Stimulated activated CD8-positive, alpha-beta memory T cell treated with anti-CD3 and anti-CD28 coated beads, Interleukin-2, amount 100 ng/mL, for 1 hour (primary cell): ENCODE measurements around the gene HMGB1.
A peak's percentile ranks its signal among the peaks of the same experiment; 100 is the strongest.

Experiments used
- DNase-seq, 2 donors: peaks; one replicate each; pipeline ENCODE4 v3.0.0-alpha.2; 2020; ENCODE audit warnings: low read depth in 2 of 2

The HMGB1 gene

GRCh38 chr13:30465593-30466357 is at the start of gene HMGB1:
Gene HMGB1, minus strand, starts transcription at chr13:30465936. Its CDS starts 2,256 bp downstream, at chr13:30463680.
- peak; percentile 90 to 93 for DNase-seq

- DNase-seq: no peak
Measured at GRCh38 chr13:30510811-30511371, 45.2 kb upstream of the HMGB1 start.

GRCh38 chr13:30510091-30510490 is 44.4 kb upstream of the HMGB1 start:
- no peak for DNase-seq

GRCh38 chr13:30509254-30510050 is 43.7 kb upstream of the HMGB1 start:
- no peak for DNase-seq

GRCh38 chr13:30504081-30504480 is 38.3 kb upstream of the HMGB1 start:
- DNase-seq: no peak

DNA sequence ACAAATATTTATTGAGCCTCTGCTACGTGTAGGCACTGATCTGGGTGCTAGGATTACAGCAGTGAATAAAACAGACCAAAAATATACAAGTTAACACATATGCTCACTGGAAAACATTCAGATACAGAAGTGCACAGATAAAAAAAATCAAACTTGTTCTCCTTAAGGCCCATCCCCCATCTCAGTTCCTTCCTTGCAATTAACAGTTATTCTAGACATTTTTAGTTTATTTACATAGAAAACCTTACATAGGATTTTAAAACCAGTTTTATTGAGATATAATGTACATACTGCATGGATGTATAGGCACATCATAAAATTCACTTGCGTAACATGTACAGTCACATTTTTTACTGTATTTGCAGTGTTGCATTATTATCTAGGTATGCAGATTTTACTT is 36.5 kb upstream of the HMGB1 start:
- no peak for DNase-seq

- no peak for DNase-seq
Measured at GRCh38 chr13:30499338-30499737, 33.6 kb upstream of the HMGB1 start.

DNA sequence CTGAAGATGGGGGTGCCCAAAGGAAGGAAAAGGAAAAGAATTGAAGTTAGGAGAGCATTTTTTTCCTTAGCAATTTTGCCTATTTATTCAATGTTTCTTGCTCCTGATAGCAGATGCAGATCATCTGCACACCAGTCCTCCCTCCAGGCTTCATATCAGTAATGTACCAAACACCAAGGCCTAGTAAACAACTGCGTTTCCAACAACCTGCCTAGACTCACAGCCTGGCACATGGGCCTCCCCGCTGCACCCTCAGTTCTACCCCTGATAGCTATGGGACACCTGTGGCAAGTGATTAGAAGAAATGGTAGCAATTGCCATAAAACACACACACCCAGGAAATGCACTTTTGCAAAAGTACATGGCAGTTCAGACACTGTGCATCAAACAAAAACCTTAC is 30.4 kb upstream of the HMGB1 start:
- no peak for DNase-seq

DNA sequence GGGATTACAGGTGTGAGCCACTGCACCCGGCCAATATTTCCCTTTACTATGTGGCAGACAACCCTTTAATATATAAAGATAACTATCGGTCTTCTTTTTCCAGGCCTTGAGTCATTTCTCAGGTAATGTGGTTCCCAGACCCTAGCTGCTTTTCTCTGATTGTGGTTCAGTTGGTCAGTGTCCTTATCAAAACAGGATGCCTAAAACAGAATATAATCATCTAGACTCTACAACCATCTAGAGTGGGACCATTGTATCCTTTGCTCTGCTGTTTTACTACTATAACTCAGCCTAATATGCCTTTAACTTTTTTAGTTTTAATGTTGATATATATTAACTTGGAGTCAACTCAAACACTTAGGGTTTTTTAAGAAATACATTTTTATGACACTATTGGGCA is 30.0 kb upstream of the HMGB1 start:
- DNase-seq: no peak

- DNase-seq: no peak
Measured at GRCh38 chr13:30493658-30494381, 28.1 kb upstream of the HMGB1 start.

- no peak for DNase-seq
Measured at GRCh38 chr13:30487075-30487470, 21.3 kb upstream of the HMGB1 start.

DNA sequence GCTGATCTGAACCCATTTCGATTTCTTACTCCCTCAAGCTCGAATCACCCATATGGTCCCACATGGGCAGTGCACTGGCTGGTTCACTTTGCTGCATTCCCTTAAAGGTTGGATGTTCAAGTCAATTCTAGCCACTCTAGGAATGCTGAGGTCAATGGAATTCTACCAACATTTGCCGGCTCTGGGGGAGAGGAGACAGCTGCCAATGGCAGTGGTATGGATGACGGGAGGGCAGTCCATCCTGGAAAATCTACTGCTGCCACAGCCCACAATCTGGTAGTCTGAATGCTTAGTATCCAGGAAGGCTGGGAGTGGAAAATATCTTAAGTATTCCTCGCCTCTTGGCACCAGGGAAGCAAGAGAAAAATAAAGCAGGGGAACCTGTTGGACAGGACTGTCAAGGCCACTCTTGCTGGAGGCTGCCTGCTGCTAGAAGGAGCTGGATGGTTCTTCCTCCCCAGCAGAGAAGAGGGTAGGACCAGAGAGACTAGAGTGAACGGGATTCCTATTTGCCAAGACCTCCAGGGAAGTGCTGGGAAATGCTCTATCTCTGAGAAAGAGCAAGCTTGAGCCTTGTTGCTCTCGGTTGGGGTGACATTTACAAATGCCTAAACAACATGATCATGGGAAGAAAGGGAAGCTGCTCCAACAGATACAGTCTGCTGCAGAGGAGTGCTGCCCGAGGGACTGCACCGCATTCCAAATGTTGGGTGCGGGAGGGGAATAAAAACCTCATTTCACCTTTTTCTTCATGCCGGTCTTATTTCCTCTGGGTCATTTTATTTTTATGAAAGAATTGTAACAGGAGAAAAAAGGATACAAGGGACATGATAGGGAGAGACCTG is 20.7 kb upstream of the HMGB1 start:
- no peak for DNase-seq

GRCh38 chr13:30481241-30481760 is 15.6 kb upstream of the HMGB1 start:
- DNase-seq: no peak

DNA sequence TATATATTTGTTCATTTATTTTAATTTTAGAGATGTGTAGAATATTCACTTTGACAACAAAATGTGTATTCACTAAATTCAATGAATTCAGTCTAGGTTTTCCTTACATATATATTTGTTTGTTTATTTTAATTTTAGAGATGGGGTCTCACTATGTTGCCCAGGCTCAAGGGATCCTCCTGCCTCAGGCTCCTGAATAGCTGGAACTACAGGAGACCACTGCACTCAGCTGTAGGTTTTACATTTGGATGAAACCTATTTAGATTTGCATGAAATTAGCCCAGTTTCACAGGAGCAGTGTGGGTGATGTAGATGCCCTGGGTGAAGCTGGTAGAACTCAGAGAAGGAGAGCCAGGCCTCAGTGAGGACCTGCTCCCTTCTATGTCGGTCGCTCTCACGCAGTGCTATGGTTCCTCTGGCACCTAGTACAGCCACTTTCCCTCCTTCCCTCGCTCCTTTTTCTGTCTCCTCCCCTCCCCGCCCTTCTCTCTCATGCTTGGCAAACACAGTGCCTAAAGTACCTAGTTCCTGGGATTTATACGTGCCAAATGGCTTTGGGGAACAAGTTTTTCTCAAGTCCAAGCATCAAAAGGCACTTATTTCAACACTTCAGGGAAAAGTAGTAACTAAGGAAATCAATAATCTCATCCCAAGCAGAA is 14.7 kb upstream of the HMGB1 start:
- DNase-seq: no peak

DNA sequence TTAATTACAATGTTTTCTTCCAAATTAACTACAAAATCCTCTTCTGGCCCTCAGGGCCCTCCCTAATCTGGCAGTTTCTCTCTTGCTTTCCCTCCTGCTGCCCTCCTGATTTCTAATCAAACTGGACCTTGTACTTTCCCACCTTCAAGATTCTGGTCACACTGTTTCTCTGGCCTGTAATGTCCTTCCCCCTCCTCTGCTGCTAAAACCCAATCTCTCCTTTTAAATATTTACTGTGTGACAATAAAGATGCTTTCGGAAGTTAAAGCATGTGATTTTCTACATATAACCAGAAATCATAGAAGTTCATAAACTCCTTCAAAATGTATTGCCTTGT is 14.1 kb upstream of the HMGB1 start:
- no peak for DNase-seq

GRCh38 chr13:30479154-30479882 is 13.6 kb upstream of the HMGB1 start:
- DNase-seq: no peak

DNA sequence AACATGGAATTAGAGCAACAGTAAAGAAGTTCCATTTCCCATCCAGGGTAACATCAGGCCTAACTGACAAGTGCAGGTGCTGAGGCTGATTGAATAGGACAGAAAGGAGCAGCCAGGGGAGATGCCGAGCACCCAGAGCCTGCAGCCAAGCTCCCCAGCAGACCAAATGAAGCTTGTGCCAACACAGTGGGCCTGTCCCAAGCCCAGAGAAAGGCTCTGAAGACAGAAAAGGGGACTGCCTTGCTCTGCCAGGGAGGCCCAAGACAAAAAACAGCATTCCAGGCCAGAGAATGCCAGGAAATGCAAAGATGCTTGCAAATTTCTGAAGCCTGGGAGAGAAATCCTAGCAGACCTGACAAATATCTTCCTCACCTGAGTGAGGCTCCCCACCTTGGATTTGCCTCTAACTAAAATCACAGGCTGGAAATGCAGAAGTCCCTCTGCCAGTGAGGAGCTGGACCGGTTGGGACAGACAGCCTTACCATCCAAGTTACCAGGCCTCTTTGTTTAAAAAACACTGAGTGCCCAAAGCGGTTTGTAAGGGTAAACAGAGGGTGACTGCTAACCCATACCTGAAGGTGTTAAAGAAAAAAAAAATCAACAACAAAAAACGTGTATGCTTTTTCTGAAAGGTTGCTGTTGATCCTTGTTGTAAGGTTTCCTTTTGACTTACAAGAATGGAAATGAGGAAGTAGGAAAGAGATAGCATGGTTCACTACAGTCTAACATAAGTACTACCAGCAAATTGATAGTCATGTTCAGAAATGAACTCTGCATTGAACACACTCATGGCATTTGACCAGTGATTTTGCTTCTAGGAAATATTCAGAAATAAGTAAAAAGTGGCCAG is 11.8 kb upstream of the HMGB1 start:
- DNase-seq: no peak

DNA sequence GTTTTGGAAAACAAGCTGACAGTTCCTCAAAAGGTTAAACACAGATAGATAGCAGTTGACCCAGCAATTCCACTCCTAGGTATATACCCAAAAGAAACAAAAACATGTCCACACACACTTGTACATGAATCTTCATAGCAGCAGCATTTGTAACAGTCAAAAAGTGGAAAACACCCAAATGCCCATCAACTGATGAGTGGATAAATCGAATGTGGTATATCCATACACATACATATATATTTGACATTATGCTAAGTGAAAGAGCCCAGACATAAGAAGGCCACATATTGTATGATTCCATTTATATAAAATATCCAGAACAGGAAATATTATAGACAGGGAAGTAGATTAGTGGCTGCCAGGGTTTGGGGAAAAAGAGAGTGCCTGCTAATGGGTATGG is 7.9 kb upstream of the HMGB1 start:
- DNase-seq: no peak

DNA sequence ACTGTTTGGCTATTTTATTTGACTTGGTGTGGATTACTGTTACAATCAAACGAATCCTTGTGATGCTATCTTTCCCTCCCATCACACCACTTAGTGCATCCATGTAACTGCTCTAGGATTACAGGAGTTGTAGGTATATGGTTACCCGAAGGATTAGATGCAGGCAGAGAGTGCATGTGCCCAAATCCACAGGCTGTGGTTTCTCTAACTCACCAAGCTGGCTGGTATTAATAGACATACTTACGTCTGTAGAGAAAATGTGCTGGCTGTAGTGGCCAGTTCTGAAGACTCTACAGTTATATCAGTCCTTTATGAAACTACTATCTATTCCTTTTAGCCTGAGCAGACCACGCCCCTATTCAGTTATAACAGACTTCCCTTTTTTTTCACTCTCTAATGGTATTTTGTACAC is 1.1 kb upstream of the HMGB1 start:
- no peak for DNase-seq
